Smooth muscle cell of the brain vasculature (primary cell): Measurements from ENCODE around the gene GLCE.

Experiments
- DNase-seq: peaks from one replicate; pipeline ENCODE4 v3.0.0-alpha.2; 2012; ENCODE audit warnings: low read depth, low spot score

Gene GLCE

GRCh38 chr15:69319384-69320375 lies 159.2 kb downstream of the GLCE start:
- DNase-seq = no peak

DNA sequence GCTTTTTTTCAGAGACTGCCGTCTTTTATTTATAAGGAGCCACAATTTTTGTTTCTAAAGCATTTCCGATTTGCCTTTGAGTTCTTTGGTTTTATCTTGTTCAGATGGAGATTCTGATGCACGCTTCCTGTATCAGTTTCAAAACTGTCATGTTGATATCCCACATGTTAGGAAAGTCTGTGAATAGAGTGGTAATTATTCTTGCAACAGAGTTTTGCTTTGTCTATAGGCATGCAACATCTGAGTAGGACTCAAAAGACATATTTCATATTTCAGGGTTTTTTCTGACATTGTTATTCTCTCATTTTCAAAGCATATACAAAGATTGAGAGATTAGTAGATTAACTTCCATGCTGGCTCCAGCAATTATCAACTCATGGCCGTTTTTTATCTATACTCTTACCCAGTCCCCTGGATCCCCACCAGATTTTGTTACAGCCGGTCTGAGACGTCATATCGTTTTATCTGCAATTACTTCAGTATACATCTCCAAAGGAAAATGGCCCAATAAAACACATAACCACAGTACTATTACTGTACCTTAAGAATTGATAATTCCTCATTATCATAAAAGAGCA lies 160.6 kb downstream of the GLCE start:
- DNase-seq = no peak
